Measurements from ENCODE around the gene ELMOD1.
A peak's percentile ranks its signal among the peaks of the same experiment; 100 is the strongest.

ELMOD1 gene

DNA sequence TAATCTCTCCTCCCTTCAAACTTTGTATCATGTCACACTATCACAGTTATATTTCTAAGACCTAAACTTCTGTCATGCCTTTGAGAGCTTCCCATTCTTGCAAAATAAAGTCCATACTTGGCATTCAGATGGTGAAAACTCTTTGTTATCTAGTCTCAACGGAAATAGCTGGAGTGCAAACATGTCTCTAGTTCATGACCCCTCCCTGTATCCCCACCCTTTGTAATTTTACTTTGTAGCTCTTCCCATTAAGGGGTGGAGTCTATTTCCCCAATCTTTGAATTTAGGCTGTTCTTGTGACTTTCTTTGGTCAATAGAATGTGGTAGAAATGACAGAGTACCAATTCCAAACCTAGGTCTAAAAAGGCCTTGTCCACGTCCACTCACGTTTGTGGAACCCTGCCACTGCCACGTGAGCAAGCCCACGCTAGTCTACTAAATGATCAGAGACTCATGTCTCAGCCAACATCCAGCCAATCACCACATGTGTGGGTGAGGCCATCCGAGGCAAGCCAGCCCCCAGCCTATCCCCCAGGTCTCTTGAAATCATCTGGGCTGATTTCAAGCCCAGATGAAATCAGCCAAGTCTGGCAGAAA lies 97.5 kb downstream of the ELMOD1 start:
- no peak for DNase-seq (ENCODE audit: low read depth)

DNA sequence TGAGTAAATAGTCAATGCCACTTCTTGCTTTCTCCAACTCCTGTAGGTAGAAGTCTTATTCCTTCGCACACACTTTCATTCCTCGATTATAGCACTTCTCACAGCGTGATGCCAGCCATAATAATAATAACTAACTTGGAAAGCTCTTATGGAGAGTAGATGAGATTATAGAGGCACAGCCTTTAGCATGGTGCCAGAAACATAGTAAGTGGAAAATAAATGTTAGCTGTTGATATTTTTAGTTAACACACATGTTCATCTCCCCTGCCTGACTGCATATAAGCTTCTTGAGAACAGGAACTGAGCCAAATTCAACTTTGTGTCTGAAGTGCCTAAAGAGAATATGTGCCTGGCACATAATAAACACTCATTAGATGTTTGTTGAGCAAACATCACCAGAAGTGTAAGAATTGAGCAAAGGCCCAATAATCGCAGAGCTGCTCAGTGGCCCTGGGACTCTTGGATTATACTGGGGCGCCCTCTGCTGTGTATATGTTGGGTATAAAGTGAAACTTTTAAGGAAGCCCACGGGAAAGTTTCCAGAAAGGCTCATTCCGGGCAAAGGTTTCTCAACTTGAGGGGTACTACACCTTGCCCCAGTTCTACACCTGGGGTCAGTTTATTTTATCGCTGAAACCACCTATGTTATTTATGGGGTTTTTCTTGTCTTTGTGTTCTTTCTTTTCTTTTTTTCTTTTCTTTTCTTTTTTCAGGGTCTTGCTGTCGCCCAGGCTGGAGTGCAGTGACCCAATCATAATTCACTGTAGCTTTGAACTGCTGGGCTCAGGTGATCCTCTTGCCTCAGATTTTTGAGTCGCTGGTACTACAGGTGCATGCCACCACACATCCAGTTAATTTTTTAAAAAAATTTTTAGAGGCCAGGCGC lies 98.6 kb downstream of the ELMOD1 start:
- DNase-seq (ENCODE audit: low read depth): peak; percentile 40

DNA sequence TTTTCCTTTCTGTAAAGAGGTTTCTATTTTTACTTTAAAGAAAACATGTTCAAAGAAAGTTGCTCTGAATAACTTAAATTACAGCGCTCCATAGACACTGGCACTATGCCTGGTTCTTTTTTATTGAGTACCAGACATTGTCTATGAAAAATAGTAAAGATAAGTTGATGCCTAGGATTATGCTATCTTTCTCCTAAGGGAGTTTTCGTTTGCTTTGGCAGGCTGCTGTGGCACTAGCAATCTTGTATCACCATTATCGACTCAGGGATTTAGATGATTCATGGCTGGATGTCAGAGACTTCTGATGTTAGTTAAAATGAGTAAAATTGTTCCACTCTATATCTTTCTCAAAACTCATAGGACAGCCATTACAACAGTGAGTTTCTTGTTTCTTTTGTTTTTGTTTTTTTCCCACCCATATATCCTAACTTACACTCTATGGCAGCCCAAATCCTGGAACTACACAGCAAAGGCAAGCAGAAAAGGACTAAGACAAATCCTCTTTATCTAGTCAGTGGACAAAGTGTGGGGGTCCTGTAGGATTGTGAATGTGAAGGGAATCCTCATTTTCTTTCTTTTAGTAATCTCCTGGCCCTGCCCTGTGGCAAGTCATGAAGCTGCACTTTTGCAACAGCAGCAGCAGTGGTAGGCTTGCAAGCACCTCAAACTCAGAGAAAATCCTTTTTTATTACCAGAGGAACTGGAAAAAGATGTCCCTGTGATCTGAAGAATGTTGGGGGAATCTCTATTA lies 100.2 kb downstream of the ELMOD1 start:
- DNase-seq (ENCODE audit: low read depth): no peak

DNA sequence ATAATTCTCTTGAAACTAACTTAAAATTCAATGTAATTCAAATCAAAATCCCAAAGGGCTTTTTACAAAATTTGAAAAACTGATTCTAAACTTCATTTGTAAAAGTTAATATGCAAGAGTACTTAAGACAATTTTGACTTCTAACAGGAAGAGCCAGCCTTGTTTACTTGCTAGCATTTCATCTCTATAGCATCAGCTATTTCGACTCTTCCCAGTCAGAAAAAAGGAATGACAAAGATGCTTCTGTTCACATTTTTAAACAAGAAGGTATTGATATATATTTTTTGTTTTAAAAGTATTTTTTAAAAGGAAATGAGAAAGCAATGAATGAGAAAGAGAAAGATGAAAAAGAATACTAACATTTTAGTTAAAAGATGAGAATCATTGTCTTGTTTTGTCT lies 104.5 kb downstream of the ELMOD1 start:
- DNase-seq (ENCODE audit: low read depth): no peak

DNA sequence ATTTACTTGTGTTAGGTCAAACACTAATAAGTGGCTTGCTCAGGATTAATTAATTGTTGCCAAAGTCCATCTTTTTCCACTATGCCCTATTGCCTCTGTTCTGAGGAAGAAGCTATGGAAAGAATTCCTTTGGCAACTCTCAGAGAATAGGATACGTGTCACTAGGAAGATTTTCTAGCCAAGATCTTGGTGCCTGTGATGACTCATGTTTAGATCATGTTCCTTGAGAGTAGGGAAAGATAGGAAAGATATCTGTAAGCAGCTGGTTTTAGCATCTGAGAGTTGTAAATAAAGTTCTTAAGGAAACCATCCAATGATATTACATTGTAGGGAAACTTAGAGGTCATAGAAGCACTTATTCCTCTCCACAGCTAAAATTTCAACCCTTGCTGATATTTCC lies 105.2 kb downstream of the ELMOD1 start:
- DNase-seq (ENCODE audit: low read depth): no peak

DNA sequence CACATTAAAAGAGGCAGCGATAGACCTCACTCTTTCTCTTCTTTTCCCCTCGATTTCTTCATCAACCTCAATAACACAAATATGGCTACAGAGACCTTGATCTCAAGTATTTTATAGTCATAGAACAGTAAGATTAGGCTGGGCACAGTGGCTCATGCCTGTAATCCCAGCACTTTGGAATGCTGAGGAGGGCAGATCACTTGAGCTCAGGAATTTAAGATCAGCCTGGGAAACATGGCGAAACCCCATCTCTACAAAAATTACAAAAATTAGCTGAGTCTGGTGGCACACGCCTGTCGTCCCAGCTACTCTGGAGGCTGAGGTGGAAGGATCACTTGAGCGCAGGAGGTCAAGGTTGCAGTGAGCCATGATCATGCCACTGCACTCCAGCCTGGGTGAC lies 106.3 kb downstream of the ELMOD1 start:
- no peak for DNase-seq (ENCODE audit: low read depth)

DNA sequence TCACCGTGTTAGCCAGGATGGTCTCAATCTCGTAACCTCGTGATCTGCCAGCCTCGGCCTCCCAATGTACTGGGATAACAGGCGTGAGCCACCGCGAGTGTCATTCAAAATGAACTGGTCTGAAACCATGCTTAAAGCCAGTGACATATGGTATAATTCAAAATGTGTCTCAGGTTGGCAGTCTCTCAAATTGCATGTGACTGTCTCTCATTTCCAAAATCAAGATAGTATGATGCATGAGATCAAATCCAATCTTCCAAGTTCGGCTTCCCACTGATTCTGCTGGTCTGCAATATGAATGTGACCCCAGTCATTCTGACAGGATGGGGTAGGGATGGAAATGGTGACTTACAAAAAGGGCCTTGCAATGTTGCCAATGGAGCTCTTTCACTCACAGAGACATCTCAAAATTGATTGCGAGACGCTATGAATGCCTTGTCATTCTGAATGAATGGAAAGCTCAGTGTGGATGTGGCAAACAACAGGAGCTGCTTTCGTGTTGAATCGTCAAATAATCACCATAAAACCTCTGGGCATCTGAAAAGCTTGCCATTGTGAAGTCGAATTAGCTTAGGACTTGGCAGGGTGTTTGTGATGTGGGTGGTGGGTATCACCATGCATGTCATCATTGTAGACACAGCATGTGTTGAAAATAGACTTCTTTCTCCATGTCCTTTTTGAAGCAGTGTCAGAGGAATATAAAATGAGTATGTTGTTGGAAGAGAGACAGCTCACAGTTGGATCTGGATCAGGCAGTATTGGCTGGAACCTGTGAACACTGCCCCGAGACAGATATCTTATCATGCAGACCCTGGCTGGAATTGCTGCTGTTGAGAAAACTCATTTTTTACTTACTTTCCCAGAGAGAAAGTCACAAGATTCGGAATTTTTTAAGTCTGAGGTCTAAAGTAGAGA lies 108.7 kb downstream of the ELMOD1 start:
- no peak for DNase-seq (ENCODE audit: low read depth)

DNA sequence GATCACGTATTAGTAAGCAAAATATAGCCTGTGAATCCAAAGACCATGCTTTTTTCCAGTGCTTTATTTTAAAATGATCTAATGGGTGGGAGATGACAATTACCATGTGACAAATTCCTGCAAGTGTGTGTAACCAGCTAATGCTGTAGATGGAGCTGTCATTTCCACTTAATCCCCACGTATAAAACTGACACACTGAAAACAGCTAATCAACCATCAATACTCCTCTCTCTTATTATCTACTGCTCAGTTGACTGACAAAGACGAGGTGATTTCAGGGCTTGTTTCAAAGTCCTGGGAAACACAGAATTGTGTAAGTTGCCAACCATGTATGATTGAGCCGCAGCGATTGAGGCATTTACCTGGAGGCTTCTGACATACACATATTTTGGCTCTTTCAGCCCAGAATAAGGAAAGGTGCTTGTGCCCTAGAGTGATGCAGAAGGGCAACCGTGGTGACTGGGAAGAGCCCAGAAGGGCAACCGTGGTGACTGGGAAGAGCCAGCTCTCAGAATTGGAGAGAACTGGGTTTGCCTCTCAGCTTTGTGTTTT lies 111.2 kb downstream of the ELMOD1 start:
- no peak for DNase-seq (ENCODE audit: low read depth)

DNA sequence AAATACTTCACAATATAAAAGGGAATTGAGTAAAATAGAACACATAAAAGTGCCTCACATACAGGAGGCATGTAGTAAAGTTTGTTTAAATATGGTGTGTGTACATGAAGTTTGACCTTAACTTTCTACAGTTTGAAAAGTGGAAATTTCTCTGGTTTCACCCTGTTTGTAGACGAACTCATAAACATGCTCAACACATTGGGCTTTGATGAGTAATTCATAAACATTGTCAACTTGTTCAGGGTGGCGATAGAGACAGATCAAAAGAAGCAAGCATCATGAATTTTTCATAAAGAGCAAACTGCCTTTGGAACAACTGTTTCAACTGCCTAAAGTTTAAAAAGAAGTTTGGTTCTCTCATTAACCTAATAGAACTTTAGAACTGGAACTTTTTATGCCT lies 111.8 kb downstream of the ELMOD1 start:
- no peak for DNase-seq (ENCODE audit: low read depth)

DNA sequence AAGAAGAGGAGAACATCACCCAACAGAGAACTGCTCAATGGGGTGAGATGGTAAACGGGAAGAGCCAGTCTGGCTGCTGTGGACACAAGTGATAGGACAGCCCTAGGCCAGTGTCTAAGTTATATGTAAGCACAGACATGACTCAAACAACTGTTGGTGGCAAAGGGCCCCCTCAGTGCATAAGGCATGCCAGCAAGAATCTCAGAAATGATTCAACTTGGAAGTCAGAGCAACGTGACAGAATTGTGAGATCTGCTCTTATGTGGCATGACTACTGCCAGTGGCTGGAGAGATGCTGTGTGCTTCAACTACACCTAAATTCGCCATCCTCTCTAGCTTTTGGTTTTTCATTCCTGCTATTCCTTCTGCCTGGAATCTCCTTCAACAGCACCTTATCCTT lies 113.5 kb downstream of the ELMOD1 start:
- no peak for DNase-seq (ENCODE audit: low read depth)

DNA sequence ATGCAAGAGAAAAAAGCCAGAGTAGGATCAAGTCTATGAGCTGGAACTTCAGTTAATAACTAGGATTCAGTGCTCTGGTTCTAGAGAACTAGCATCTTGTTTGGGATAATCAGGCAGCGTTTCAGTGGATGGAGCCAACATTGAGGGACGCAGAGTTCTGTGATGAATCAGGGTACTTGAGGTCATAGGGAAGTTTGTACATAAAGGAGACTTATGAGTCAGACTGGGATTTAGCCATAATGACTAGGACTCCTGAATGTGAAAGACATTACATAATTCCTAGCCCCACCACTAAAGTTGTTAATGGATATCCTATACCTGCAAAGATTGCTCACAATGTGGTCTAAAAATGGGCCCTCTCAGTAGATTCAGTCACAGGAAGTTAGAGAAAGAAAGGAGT lies 114.1 kb downstream of the ELMOD1 start:
- DNase-seq (ENCODE audit: low read depth): no peak

DNA sequence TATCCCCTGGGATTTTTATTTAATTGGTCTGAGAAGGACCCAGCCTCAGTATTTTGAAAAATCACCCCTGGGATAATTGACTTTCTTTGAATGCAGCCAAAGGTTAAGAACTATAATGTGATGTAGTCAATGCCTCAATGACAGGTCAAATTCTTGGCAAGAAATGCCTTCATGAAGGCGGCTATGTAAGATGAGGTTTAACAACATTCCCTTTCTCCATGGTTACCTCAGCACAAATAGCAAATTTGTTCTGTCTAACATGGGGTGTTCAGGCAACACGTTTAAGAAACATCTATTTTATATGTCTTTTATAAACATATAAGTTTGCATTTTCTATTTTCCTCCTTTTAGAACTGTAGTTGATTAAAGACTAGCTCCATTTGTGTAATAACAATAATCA lies 115.6 kb downstream of the ELMOD1 start:
- DNase-seq (ENCODE audit: low read depth): no peak

DNA sequence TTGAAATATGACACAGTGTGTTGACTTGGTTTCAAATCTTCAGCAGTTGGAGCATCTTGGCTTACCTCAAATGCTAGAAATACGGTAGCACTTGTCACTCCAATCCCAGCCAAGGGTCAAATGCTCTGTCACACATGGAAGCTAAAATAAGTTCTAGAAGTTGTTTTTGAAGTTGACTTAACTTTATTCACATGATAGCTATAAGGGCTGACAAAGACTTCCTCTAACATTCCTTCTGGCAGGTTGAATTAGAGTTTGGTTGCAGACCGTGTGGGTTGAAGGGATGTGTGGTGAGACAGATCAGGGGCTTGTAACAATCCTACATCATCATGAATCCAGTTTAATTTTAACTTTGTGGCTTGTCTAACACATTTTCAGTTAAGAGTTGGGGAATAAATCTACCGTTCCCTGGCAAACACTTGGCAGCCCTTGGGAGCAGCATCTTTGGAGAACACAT lies 116.3 kb downstream of the ELMOD1 start:
- DNase-seq (ENCODE audit: low read depth): no peak

DNA sequence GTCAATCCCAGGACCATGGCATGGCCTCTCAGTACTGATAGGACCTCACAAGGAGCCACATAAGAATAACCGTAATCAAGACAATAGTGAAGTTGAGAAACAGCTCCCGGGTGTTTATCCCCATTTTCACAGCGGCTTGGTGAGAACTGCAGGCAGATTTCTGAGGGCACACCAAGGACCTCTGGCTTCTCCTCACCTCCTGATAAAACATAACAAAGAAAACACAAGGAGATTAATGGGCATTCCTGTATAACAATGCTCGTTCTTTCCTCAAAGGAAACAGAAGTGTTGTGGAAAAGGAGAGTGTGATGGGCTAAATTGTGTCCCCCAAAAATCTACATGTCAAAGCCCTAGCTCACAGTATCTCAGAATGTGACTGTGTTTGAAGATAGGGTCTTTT lies 116.9 kb downstream of the ELMOD1 start:
- no peak for DNase-seq (ENCODE audit: low read depth)

DNA sequence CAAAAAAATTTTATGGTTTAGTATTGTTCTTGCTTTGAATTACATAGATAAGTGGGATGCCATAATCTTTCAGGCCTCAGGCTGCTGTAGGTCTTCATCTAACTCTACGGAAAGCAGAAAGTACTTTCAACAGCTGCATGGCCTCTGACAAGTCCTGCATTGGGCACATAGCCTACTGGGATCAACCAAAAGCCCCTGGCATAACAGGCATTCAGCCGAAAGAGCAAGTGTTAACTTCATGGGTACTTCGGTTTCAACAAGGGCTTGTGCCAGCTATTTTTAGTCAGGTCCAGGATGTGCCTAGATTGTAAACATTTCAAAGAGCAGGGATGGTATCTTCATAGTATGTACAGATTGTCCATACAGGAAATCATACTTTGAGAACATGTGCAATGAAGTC lies 117.8 kb downstream of the ELMOD1 start:
- DNase-seq (ENCODE audit: low read depth): no peak

DNA sequence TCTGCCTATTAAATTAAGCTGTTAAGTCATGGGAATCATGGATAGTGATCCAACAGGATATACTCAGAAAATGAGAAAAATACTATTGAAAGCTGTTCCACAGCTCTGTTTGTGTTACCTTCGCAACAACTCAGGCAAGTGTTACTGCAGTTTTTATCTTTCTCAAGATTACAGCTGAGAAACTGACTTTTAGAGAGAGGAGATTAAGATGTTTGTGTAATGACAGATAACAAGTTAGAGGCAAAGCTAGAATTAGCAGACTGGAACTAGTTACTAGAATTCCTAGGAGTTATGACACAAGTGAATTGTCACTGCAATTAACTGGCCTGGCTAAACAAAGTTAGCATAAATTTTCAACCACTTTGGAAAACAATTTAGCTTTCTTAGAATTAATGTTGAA lies 119.4 kb downstream of the ELMOD1 start:
- no peak for DNase-seq (ENCODE audit: low read depth)

DNA sequence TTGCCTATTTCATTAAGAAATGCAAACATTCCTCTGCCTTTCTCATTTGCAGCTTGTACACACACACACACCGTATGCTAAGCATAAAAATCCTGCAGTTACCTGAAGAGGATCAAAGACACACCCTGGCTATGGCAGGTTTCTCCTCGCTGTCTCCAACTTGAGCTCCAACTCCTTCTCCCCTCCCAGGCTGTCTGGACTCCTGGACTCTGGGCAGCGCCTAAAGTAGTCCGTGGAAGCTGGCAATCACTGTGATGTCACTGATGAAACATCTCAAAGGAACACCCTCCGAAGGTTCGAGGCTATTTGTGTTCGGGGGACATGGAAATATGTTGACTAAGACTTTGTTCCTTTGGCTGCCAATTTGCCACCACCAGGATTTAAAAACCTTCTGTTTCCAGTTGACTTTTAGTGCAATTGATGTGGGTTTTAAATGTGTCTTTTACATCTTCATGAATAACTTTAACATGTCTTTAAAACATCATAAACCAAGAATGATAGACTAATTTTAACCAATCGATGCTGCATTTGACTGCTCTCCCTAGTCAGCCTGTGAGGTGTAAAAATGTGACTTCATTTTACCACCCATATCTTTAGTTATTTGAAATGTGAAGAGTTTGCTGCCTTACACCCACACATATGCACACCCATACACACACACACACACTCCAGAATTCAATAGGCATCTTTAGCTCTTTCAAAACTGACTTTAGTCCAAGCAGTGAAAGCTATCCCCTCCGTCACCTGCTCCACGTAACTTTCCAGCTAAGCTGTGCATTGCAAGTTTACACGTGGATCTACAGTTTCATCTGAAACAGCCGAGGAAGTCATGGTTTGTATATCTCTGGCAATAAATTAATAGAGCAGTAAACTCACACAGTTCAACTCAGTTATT lies 121.2 kb downstream of the ELMOD1 start, which contains the start of gene SLN:
SLN (minus strand) TSS at position 196 of the 895 bp plus-strand sequence.
- no peak for DNase-seq (ENCODE audit: low read depth)

DNA sequence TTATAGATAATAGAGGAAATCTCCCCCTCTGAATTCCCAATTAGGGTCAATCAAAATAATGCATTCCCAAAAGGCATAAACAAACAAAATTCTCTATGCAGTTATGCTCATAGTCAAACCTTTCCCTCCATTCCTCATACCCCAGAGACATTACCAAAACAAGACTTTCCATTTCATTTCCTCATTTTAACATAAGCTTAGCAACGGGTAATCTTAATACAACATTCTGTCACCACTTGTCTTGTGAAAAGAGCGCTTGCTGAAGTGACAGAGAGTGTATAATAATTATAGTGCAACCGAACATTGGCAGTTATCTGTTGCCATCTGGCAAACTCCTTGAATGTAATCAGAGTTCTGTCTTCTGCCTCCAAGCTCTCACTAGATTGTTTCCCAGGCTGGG lies 122.1 kb downstream of the ELMOD1 start:
- DNase-seq (ENCODE audit: low read depth): no peak

Data from activated T-cell treated with anti-CD3 and anti-CD28 coated beads for 1 hour (primary cell).